CD14-positive monocyte (primary cell): ENCODE results near the gene NPAS3. TPM values are rescaled to one million over a fixed set of nuclear protein-coding genes. Genes with fewer than 3 reads are reported as not detected.

Experiments used
- DNase-seq, 3 donors: peaks; one replicate each; pipeline ENCODE4 v3.0.0-alpha.2; 2011 to 2022
- H2AFZ ChIP-seq: 2 replicates; pipeline ENCODE4 v1.6.0; 2012; ENCODE audit warnings: mild to moderate bottlenecking, low read depth, low read length, inconsistent platforms; ENCODE audit not compliant: insufficient read depth, poor library complexity, severe bottlenecking
- H3K27ac ChIP-seq, 2 donors: 1 replicate in 1 of 2; 2 replicates in 1 of 2; pipeline ENCODE4 v1.5.1; 2012 to 2013; ENCODE audit warnings: low read length in 2 of 2, control low read depth in 1 of 2, inconsistent platforms in 1 of 2, low read depth in 1 of 2, mild to moderate bottlenecking in 1 of 2
- H3K27me3 ChIP-seq, 2 donors: one replicate each; pipeline versions ENCODE4 v1.6.0 to v1.6.1; 2011 to 2013; ENCODE audit warnings: low read length in 2 of 2; ENCODE audit not compliant: control insufficient read depth in 2 of 2, insufficient read depth in 2 of 2
- H3K36me3 ChIP-seq, 2 donors: replicated peaks in 1 of 2; 1 replicate in 1 of 2; 2 replicates in 1 of 2; pipeline versions ENCODE4 v1.5.1 to v1.6.1; 2012 to 2013; ENCODE audit warnings: low read length in 2 of 2, control low read depth in 1 of 2, inconsistent platforms in 1 of 2, mild to moderate bottlenecking in 1 of 2; ENCODE audit not compliant: insufficient read depth in 2 of 2, control insufficient read depth in 1 of 2
- H3K4me1 ChIP-seq, 2 donors: 1 replicate in 1 of 2; 2 replicates in 1 of 2; pipeline versions ENCODE4 v1.5.1 to v1.6.1; 2012 to 2013; ENCODE audit warnings: low read length in 2 of 2, control low read depth in 1 of 2, inconsistent platforms in 1 of 2, mild to moderate bottlenecking in 1 of 2, moderate library complexity in 1 of 2; ENCODE audit not compliant: insufficient read depth in 2 of 2, control insufficient read depth in 1 of 2
- H3K4me2 ChIP-seq: replicated peaks from 2 replicates; pipeline ENCODE3; 2012; ENCODE audit warnings: low read length, moderate library complexity, mild to moderate bottlenecking; ENCODE audit not compliant: poor library complexity, severe bottlenecking; ENCODE audit errors: extremely low read depth
- H3K4me3 ChIP-seq, 3 experiments: fragments of 200-600 bp in 1 of 3; sonication (generic) in 1 of 3; replicated peaks in 1 of 3; 1 replicate in 2 of 3; 2 replicates in 1 of 3; pipeline ENCODE4 v1.5.1; 2011 to 2013; ENCODE audit warnings: low read length in 3 of 3, mild to moderate bottlenecking in 3 of 3, control low read depth in 2 of 3, low read depth in 2 of 3, inconsistent platforms in 1 of 3, moderate library complexity in 1 of 3
- H3K79me2 ChIP-seq: 2 replicates; pipeline ENCODE4 v1.6.0; 2012; ENCODE audit warnings: mild to moderate bottlenecking, control low read depth, inconsistent platforms, low read length, moderate library complexity; ENCODE audit not compliant: insufficient read depth
- H3K9ac ChIP-seq: 2 replicates; pipeline ENCODE4 v1.6.0; 2017; ENCODE audit warnings: low read length, mild to moderate bottlenecking; ENCODE audit not compliant: insufficient read depth, poor library complexity, severe bottlenecking
- H3K9me3 ChIP-seq, 2 donors: replicated peaks in 1 of 2; 1 replicate in 1 of 2; 2 replicates in 1 of 2; pipeline versions ENCODE4 v1.5.1 to v1.6.1; 2012 to 2013; ENCODE audit warnings: low read length in 2 of 2, control low read depth in 1 of 2; ENCODE audit not compliant: control insufficient read depth in 1 of 2, insufficient read depth in 1 of 2
- H4K20me1 ChIP-seq: 2 replicates; pipeline ENCODE4 v1.6.0; 2012; ENCODE audit warnings: mild to moderate bottlenecking, low read length, control low read depth, moderate library complexity; ENCODE audit not compliant: insufficient read depth
- H3K27ac Mint-ChIP-seq, 7 donors: one replicate each; pipeline ENCODE4 v1.8.0; 2020; ENCODE audit warnings: mild to moderate bottlenecking in 7 of 7, mixed read lengths in 7 of 7, moderate library complexity in 6 of 7, inconsistent platforms in 2 of 7
- H3K27me3 Mint-ChIP-seq, 3 donors: one replicate each; pipeline ENCODE4 v1.8.0; 2021 to 2022; ENCODE audit warnings: low read depth in 3 of 3, mild to moderate bottlenecking in 3 of 3, mixed read lengths in 3 of 3, moderate library complexity in 3 of 3, inconsistent platforms in 1 of 3
- H3K36me3 Mint-ChIP-seq, 2 donors: one replicate each; pipeline ENCODE4 v1.8.0; 2020; ENCODE audit warnings: mixed read lengths in 2 of 2, inconsistent platforms in 1 of 2, mild to moderate bottlenecking in 1 of 2
- H3K4me1 Mint-ChIP-seq: one replicate; pipeline ENCODE4 v1.8.0; 2020; ENCODE audit warnings: mild to moderate bottlenecking, mixed read lengths
- H3K4me3 Mint-ChIP-seq, 2 donors: one replicate each; pipeline ENCODE4 v1.8.0; 2020; ENCODE audit warnings: mild to moderate bottlenecking in 2 of 2, mixed read lengths in 2 of 2, moderate library complexity in 1 of 2
- H3K9me3 Mint-ChIP-seq, 7 donors: one replicate each; pipeline ENCODE4 v1.8.0; 2020 to 2022; ENCODE audit warnings: mixed read lengths in 7 of 7, mild to moderate bottlenecking in 6 of 7, moderate library complexity in 6 of 7, inconsistent platforms in 2 of 7
- CTCF ChIP-seq: fragments of 200-600 bp; IDR thresholded peaks from one replicate; pipeline ENCODE4 v1.8.0; 2022; ENCODE audit warnings: antibody characterized with exemption, mild to moderate bottlenecking
- WGBS: methylation state at CpG from one replicate; pipeline ENCODE4 v1.1.5; 2013; ENCODE audit warnings: missing lambda C conversion rate; ENCODE audit not compliant: insufficient coverage; 5-methylcytosine and 5-hydroxymethylcytosine counted together
- intact Hi-C, 2 donors: fragments of 100-400 bp; cut with micrococcal nuclease; formaldehyde crosslinking; loops; one replicate each; pipeline versions ENCODE4 v1.15.0 to v1.15.1; 2023
- polyA plus RNA-seq, 3 donors: library from polyadenylated mRNA; depleted of rRNA in 1 of 3; unstranded in 2 of 3; stranded (reverse) in 1 of 3; fragments of 300-500 nt in 2 of 3; fragments of >200 nt in 1 of 3; fragmentation: Illumina TruSeq in 2 of 3; gene quantifications; 1 replicate in 2 of 3; 2 replicates in 1 of 3; pipeline ENCODE4 v1.2.3, GENCODE V29; 2012 to 2021

NPAS3 gene
- polyA plus RNA-seq, 3 donors = not detected

DNA sequence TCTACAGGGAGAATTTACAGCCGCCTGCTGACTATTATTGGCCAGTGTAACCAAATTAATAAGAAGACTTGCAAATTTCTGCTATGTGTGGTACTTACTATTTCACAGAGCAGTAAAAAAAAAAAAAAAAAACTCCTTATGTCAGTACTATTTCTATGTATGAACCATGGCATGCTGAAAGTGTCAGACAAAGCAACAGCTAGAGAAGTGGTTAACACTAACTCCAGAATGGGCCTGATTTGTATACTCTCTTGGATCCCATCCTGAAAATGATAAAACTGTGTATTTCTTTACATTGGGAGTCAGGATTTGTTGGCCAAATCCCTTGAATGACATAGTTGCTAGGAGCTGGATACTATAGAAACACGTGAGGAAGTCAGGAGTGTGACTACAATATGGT, 595.4 kb downstream of the NPAS3 start:
- H3K27ac Mint-ChIP-seq = no peak overlapping the region
- H3K27me3 Mint-ChIP-seq = peaks cover 0 to 3% (median 0%) of the 10 kb centered on the region in 3 donors
- H3K4me3 Mint-ChIP-seq = no peak overlapping the region
- H3K4me1 ChIP-seq = no peaks in the 10 kb centered on the region
- H3K36me3 Mint-ChIP-seq = no peaks in the 10 kb centered on the region
- H3K9me3 Mint-ChIP-seq = no peaks in the 10 kb centered on the region
- no peaks in the 10 kb centered on the region for H3K4me1 Mint-ChIP-seq
- no peaks in the 10 kb centered on the region for H3K9me3 ChIP-seq
- WGBS = no CpG with 5 or more reads among the region's 2 CpGs
- no peaks in the 10 kb centered on the region for H3K79me2 ChIP-seq
- no peaks in the 10 kb centered on the region for H4K20me1 ChIP-seq
- H3K27me3 ChIP-seq = no peaks in the 10 kb centered on the region
- H3K36me3 ChIP-seq = no peaks in the 10 kb centered on the region
- no peak for TF ChIP-seq CTCF
- DNase-seq = no peak
- intact Hi-C loops = no loop called here
- H2AFZ ChIP-seq = no peak overlapping the region
- H3K9ac ChIP-seq = no peak overlapping the region
- H3K4me3 ChIP-seq = no peak overlapping the region
- no peak overlapping the region for H3K27ac ChIP-seq
- no peak overlapping the region for H3K4me2 ChIP-seq

- no peaks in the 10 kb centered on the region for H3K9me3 Mint-ChIP-seq
Observed at GRCh38 chr14:33534632-33535031, 596.0 kb downstream of the NPAS3 start.

More at GRCh38 chr14:33534632-33535031, 596.0 kb downstream of the NPAS3 start:
- Mint-ChIP-seq H3K27me3 (peaks cover 0 to 3% (median 2%) of the 10 kb centered on the region in 3 donors), H3K4me1 (no peaks in the 10 kb centered on the region), H3K36me3 (no peaks in the 10 kb centered on the region), H3K27ac (no peak overlapping the region), H3K4me3 (no peak overlapping the region)
- Histone ChIP-seq H3K9me3 (no peaks in the 10 kb centered on the region), H3K79me2 (no peaks in the 10 kb centered on the region), H4K20me1 (no peaks in the 10 kb centered on the region), H3K4me1 (no peaks in the 10 kb centered on the region), H3K4me2 (no peak overlapping the region), H3K27me3 (no peaks in the 10 kb centered on the region), H2AFZ (no peak overlapping the region), H3K9ac (no peak overlapping the region), H3K4me3 (no peak overlapping the region), H3K36me3 (no peaks in the 10 kb centered on the region), H3K27ac (no peak overlapping the region)
- TF ChIP-seq CTCF = no peak
- intact Hi-C loops = no loop called here
- WGBS = 100% methylated on average over 1 of the region's 6 CpGs
- DNase-seq = no peak
